H1 (cell line): ENCODE data around the gene CFAP54. TPM values are rescaled to one million over a fixed set of nuclear protein-coding genes. Genes with fewer than 3 reads are reported as not detected.

Source experiments
- polyA plus RNA-seq, 7 experiments: library from polyadenylated mRNA; depleted of rRNA in 3 of 7; stranded (reverse) in 5 of 7; unstranded in 2 of 7; fragments of >200 nt in 5 of 7; fragments of 200-250 nt in 2 of 7; gene quantifications; 1 replicate in 5 of 7; 2 replicates in 1 of 7; 4 replicates in 1 of 7; pipeline versions ENCODE4 v1.2.1 to v1.2.3, GENCODE V29; 2011 to 2013; ENCODE audit warnings: missing spikeins in 2 of 7, mixed read lengths in 2 of 7
- total RNA-seq: library from RNA; stranded (reverse); fragmentation: NEBNext Ultra II Directional; extraction: Animal tissue kit (Norgen Biotek cat#: 25700); gene quantifications from 2 replicates; pipeline ENCODE4 v1.2.1, GENCODE V29; 2021
- TF ChIP-seq, protein P1 (sequence below): fragments of 300-600 bp; sonication (generic); IDR thresholded peaks from 2 replicates; pipeline ENCODE4 v1.7.1; 2012; ENCODE audit warnings: low read length, moderate library complexity, mild to moderate bottlenecking, inconsistent platforms; ENCODE audit not compliant: insufficient replicate concordance

Gene CFAP54
- total and polyA plus RNA-seq, 2 of the 8 experiments (the other 6 are each of a cell fraction or from before 2014, with no cell fraction given), result 0.17 to 0.33 TPM

- TF ChIP-seq, protein P1, sequence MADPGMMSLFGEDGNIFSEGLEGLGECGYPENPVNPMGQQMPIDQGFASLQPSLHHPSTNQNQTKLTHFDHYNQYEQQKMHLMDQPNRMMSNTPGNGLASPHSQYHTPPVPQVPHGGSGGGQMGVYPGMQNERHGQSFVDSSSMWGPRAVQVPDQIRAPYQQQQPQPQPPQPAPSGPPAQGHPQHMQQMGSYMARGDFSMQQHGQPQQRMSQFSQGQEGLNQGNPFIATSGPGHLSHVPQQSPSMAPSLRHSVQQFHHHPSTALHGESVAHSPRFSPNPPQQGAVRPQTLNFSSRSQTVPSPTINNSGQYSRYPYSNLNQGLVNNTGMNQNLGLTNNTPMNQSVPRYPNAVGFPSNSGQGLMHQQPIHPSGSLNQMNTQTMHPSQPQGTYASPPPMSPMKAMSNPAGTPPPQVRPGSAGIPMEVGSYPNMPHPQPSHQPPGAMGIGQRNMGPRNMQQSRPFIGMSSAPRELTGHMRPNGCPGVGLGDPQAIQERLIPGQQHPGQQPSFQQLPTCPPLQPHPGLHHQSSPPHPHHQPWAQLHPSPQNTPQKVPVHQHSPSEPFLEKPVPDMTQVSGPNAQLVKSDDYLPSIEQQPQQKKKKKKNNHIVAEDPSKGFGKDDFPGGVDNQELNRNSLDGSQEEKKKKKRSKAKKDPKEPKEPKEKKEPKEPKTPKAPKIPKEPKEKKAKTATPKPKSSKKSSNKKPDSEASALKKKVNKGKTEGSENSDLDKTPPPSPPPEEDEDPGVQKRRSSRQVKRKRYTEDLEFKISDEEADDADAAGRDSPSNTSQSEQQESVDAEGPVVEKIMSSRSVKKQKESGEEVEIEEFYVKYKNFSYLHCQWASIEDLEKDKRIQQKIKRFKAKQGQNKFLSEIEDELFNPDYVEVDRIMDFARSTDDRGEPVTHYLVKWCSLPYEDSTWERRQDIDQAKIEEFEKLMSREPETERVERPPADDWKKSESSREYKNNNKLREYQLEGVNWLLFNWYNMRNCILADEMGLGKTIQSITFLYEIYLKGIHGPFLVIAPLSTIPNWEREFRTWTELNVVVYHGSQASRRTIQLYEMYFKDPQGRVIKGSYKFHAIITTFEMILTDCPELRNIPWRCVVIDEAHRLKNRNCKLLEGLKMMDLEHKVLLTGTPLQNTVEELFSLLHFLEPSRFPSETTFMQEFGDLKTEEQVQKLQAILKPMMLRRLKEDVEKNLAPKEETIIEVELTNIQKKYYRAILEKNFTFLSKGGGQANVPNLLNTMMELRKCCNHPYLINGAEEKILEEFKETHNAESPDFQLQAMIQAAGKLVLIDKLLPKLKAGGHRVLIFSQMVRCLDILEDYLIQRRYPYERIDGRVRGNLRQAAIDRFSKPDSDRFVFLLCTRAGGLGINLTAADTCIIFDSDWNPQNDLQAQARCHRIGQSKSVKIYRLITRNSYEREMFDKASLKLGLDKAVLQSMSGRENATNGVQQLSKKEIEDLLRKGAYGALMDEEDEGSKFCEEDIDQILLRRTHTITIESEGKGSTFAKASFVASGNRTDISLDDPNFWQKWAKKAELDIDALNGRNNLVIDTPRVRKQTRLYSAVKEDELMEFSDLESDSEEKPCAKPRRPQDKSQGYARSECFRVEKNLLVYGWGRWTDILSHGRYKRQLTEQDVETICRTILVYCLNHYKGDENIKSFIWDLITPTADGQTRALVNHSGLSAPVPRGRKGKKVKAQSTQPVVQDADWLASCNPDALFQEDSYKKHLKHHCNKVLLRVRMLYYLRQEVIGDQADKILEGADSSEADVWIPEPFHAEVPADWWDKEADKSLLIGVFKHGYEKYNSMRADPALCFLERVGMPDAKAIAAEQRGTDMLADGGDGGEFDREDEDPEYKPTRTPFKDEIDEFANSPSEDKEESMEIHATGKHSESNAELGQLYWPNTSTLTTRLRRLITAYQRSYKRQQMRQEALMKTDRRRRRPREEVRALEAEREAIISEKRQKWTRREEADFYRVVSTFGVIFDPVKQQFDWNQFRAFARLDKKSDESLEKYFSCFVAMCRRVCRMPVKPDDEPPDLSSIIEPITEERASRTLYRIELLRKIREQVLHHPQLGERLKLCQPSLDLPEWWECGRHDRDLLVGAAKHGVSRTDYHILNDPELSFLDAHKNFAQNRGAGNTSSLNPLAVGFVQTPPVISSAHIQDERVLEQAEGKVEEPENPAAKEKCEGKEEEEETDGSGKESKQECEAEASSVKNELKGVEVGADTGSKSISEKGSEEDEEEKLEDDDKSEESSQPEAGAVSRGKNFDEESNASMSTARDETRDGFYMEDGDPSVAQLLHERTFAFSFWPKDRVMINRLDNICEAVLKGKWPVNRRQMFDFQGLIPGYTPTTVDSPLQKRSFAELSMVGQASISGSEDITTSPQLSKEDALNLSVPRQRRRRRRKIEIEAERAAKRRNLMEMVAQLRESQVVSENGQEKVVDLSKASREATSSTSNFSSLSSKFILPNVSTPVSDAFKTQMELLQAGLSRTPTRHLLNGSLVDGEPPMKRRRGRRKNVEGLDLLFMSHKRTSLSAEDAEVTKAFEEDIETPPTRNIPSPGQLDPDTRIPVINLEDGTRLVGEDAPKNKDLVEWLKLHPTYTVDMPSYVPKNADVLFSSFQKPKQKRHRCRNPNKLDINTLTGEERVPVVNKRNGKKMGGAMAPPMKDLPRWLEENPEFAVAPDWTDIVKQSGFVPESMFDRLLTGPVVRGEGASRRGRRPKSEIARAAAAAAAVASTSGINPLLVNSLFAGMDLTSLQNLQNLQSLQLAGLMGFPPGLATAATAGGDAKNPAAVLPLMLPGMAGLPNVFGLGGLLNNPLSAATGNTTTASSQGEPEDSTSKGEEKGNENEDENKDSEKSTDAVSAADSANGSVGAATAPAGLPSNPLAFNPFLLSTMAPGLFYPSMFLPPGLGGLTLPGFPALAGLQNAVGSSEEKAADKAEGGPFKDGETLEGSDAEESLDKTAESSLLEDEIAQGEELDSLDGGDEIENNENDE, result no peak
Measured at GRCh38 chr12:96810477-96810876, 321.1 kb downstream of the CFAP54 start (continued).
